ENCODE results near the gene KSR1. TPM values are rescaled to one million over a fixed set of nuclear protein-coding genes. Genes with fewer than 3 reads are reported as not detected.

The KSR1 gene
- total and polyA plus RNA-seq, 2 experiments from 2014 or later = 0.98 to 2.5 TPM

- Histone ChIP-seq H3K27ac (no peak overlapping the region), H3K79me2 (ENCODE audit: insufficient read depth) (0 out of 2 replicates have a peak, but pooled peaks cover 7% of the 10 kb centered on the region), H3K9me2 (ENCODE audit: insufficient read depth) (no peaks in the 10 kb centered on the region), H3F3A (ENCODE audit: insufficient read depth) (no peaks in the 10 kb centered on the region), H3K4me3 (no peak overlapping the region), H3K27me3 (replicated peaks; ENCODE audit: insufficient read depth) (no peaks in the 10 kb centered on the region), H4K20me1 (ENCODE audit: insufficient read depth) (no peaks in the 10 kb centered on the region), H3K4me2 (ENCODE audit: unreplicated experiment) (no peak overlapping the region), H3K9ac (no peak overlapping the region), H3K36me3 (ENCODE audit: low read depth) (no peaks in the 10 kb centered on the region), H3K4me1 (ENCODE audit: insufficient read depth) (no peaks in the 10 kb centered on the region), H3K9me3 (ENCODE audit: low read depth) (no peaks in the 10 kb centered on the region), H2AFZ (no peak overlapping the region)
- whole genome bisulfite sequencing, 2 experiments (ENCODE audit: low coverage in 1 of 2, low lambda C conversion rate in 2 of 2, missing lambda C conversion rate in 2 of 2) = 83 to 89% methylated on average over 3 of the region's 3 CpGs
- TF ChIP-seq EZH2 (IDR thresholded peaks at IDR 0.05; ENCODE audit: insufficient read depth, poor library complexity, severe bottlenecking) (no peak), EZH2phosphoT487 (IDR thresholded peaks at IDR 0.05; ENCODE audit: insufficient read depth, low read depth) (no peak)
- no peak for DNase-seq
- in situ Hi-C loops (cut with MboI) = no loop called here
Observed at GRCh38 chr17:27466376-27466742, 10.1 kb downstream of the KSR1 start.

GRCh38 chr17:27466743-27467375 lies 10.6 kb downstream of the KSR1 start:
- H3K79me2 ChIP-seq (ENCODE audit: insufficient read depth) = 0 out of 2 replicates have a peak, but pooled peaks cover 7% of the 10 kb centered on the region
- WGBS, 2 experiments (ENCODE audit: low coverage in 1 of 2, low lambda C conversion rate in 2 of 2, missing lambda C conversion rate in 2 of 2) = 88 to 93% methylated on average over 13 of the region's 13 CpGs
- no peaks in the 10 kb centered on the region for H3K27me3 ChIP-seq (replicated peaks; ENCODE audit: insufficient read depth)
- TF ChIP-seq EZH2 (IDR thresholded peaks at IDR 0.05; ENCODE audit: insufficient read depth, poor library complexity, severe bottlenecking) (no peak), EZH2phosphoT487 (IDR thresholded peaks at IDR 0.05; ENCODE audit: insufficient read depth, low read depth) (no peak)
- H4K20me1 ChIP-seq (ENCODE audit: insufficient read depth) = no peaks in the 10 kb centered on the region
- no peak overlapping the region for H3K27ac ChIP-seq
- 0 out of 2 replicates have a peak, but pooled peaks cover 2% of the 10 kb centered on the region for H3K4me1 ChIP-seq (ENCODE audit: insufficient read depth)
- no peaks in the 10 kb centered on the region for H3F3A ChIP-seq (ENCODE audit: insufficient read depth)
- DNase-seq = no peak
- no peak overlapping the region for H3K4me3 ChIP-seq
- no peak overlapping the region for H3K9ac ChIP-seq
- no peaks in the 10 kb centered on the region for H3K9me3 ChIP-seq (ENCODE audit: low read depth)
- H3K9me2 ChIP-seq (ENCODE audit: insufficient read depth) = no peaks in the 10 kb centered on the region
- no peak overlapping the region for H2AFZ ChIP-seq
- in situ Hi-C loops (cut with MboI) = no loop called here
- H3K4me2 ChIP-seq (ENCODE audit: unreplicated experiment) = no peak overlapping the region
- no peaks in the 10 kb centered on the region for H3K36me3 ChIP-seq (ENCODE audit: low read depth)

DNA sequence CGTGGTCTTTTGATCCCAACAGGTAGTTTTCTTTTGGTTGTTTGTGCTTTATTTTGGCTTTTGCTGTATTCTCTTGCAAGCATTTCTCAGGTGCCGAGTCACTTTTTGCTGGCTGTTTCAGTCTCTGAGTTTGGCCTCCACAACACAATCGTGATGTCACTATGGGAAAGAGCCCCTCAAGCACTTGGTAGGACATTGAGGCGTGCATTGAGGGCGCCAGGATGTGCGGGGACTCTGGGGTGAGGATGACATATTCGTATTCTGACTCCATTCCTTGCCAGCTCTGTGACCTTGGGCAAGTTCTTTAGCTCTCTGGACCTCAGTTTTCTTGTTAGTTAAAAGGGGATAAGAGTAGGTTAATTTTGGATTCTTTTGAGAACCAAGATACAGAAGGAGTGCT lies 13.0 kb downstream of the KSR1 start:
- H4K20me1 ChIP-seq (ENCODE audit: insufficient read depth) = no peaks in the 10 kb centered on the region
- no peaks in the 10 kb centered on the region for H3K36me3 ChIP-seq (ENCODE audit: low read depth)
- H3K79me2 ChIP-seq (ENCODE audit: insufficient read depth) = 0 out of 2 replicates have a peak, but pooled peaks cover 3% of the 10 kb centered on the region
- no peak for TF ChIP-seq EZH2phosphoT487 (IDR thresholded peaks at IDR 0.05; ENCODE audit: insufficient read depth, low read depth)
- no peak for TF ChIP-seq EZH2 (IDR thresholded peaks at IDR 0.05; ENCODE audit: insufficient read depth, poor library complexity, severe bottlenecking)
- in situ Hi-C loops (cut with MboI) = no loop called here
- H3K4me2 ChIP-seq (ENCODE audit: unreplicated experiment) = no peak overlapping the region
- no peaks in the 10 kb centered on the region for H3F3A ChIP-seq (ENCODE audit: insufficient read depth)
- 70 to 80% methylated on average over 7 of the region's 7 CpGs for WGBS, 2 experiments (ENCODE audit: low coverage in 1 of 2, low lambda C conversion rate in 2 of 2, missing lambda C conversion rate in 2 of 2)
- no peaks in the 10 kb centered on the region for H3K9me2 ChIP-seq (ENCODE audit: insufficient read depth)
- H2AFZ ChIP-seq = no peak overlapping the region
- no peaks in the 10 kb centered on the region for H3K27me3 ChIP-seq (replicated peaks; ENCODE audit: insufficient read depth)
- H3K4me3 ChIP-seq = no peak overlapping the region
- H3K4me1 ChIP-seq (ENCODE audit: insufficient read depth) = 0 out of 2 replicates have a peak, but pooled peaks cover 8% of the 10 kb centered on the region
- H3K9ac ChIP-seq = no peak overlapping the region
- no peaks in the 10 kb centered on the region for H3K9me3 ChIP-seq (ENCODE audit: low read depth)
- H3K27ac ChIP-seq = no peak overlapping the region
- DNase-seq = no peak

DNA sequence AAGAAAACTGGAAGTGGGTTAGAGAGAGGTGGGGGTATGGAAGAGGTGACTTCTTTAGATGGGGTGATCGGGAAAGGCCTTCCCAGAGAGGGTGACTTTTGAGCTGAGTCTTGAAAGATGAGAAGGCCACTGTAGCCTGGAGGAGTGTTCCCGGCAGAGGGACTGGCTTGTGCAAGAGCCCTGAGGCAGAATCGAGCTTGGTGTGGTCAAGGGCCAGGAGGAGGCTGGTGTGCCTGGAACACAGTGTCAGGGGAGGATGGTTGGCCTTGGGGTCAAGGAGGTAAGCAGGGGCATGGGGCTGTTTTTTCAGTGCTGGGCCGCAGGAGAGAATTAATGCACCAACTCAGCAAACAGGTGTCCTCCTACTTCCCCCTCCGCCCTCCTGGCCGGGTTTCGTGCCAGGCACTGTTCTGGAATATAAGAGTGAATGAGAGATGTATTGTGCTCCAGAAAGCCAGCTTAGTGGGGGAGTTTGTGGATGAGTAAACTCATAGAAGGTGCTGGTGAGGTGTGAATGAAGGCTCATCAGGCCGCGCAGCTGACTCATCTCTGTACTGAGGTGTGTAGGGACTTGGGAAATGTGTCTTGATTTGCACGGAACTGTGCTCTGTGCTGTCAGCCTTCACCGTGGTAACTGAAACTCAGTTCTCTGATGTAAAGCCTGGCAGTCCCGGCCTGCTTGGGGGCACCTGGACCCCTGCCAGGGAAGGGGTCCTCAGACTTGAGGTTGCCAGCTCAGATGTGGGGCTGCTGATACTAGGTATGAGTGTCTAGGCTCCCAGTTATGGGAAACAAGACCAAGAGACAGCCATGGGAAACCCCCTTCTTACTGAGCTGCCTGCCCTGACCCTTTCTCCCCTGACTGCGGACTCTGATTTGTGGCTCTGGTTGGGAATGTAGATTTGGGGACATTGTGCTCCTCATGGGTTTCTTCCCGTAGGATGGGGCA lies 15.3 kb downstream of the KSR1 start:
- Histone ChIP-seq H3K9me3 (ENCODE audit: low read depth) (no peaks in the 10 kb centered on the region), H2AFZ (no peak overlapping the region), H3K4me1 (ENCODE audit: insufficient read depth) (0 out of 2 replicates have a peak, but pooled peaks cover 8% of the 10 kb centered on the region), H3K4me3 (no peak overlapping the region), H4K20me1 (ENCODE audit: insufficient read depth) (no peaks in the 10 kb centered on the region), H3F3A (ENCODE audit: insufficient read depth) (no peaks in the 10 kb centered on the region), H3K9ac (no peak overlapping the region), H3K27ac (no peak overlapping the region), H3K4me2 (ENCODE audit: unreplicated experiment) (no peak overlapping the region), H3K36me3 (ENCODE audit: low read depth) (no peaks in the 10 kb centered on the region), H3K9me2 (ENCODE audit: insufficient read depth) (no peaks in the 10 kb centered on the region), H3K79me2 (ENCODE audit: insufficient read depth) (0 out of 2 replicates have a peak, but pooled peaks cover 3% of the 10 kb centered on the region), H3K27me3 (replicated peaks; ENCODE audit: insufficient read depth) (no peaks in the 10 kb centered on the region; the same call in 1 of the 2 replicates)
- peak; percentile 43 for DNase-seq
- WGBS, 2 experiments (ENCODE audit: low coverage in 1 of 2, low lambda C conversion rate in 2 of 2, missing lambda C conversion rate in 2 of 2) = 84 to 90% methylated on average over 14 of the region's 14 CpGs
- in situ Hi-C loops (cut with MboI) = no loop called here
- TF ChIP-seq EZH2 (IDR thresholded peaks at IDR 0.05; ENCODE audit: insufficient read depth, poor library complexity, severe bottlenecking) (no peak), EZH2phosphoT487 (IDR thresholded peaks at IDR 0.05; ENCODE audit: insufficient read depth, low read depth) (no peak)

Data from GM23248 (cell line).